ENCODE measurements around the gene MFSD2B.

The MFSD2B gene

GRCh38 chr2:24020244-24020643, 10.4 kb downstream of the MFSD2B start:
- ATAC-seq = no peak

GRCh38 chr2:24021122-24021998, 11.5 kb downstream of the MFSD2B start:
- TF ChIP-seq, protein P1, sequence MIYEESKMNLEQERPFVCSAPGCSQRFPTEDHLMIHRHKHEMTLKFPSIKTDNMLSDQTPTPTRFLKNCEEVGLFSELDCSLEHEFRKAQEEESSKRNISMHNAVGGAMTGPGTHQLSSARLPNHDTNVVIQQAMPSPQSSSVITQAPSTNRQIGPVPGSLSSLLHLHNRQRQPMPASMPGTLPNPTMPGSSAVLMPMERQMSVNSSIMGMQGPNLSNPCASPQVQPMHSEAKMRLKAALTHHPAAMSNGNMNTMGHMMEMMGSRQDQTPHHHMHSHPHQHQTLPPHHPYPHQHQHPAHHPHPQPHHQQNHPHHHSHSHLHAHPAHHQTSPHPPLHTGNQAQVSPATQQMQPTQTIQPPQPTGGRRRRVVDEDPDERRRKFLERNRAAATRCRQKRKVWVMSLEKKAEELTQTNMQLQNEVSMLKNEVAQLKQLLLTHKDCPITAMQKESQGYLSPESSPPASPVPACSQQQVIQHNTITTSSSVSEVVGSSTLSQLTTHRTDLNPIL (CRISPR knock-in tag; IDR thresholded peaks at IDR 0.05; ENCODE audit: low read depth) = no peak
- TF ChIP-seq TSHZ2 (CRISPR knock-in tag; IDR thresholded peaks at IDR 0.05) = no peak
- TF ChIP-seq ESRRG (CRISPR knock-in tag; IDR thresholded peaks at IDR 0.05) = no peak
- TF ChIP-seq CSDC2 (CRISPR knock-in tag; IDR thresholded peaks at IDR 0.05) = no peak
- no peak for TF ChIP-seq ZNF8 (CRISPR knock-in tag; IDR thresholded peaks at IDR 0.05)
- TF ChIP-seq GLIS3 (CRISPR knock-in tag; IDR thresholded peaks at IDR 0.05) = no peak
- TF ChIP-seq TOX (CRISPR knock-in tag; IDR thresholded peaks at IDR 0.05; ENCODE audit: borderline replicate concordance) = no peak
- TF ChIP-seq ARNTL (CRISPR knock-in tag; IDR thresholded peaks at IDR 0.05; ENCODE audit: borderline replicate concordance, low read depth) = no peak
- no peak for TF ChIP-seq CSRNP3 (CRISPR knock-in tag; IDR thresholded peaks at IDR 0.05)
- TF ChIP-seq RARB (CRISPR knock-in tag; IDR thresholded peaks at IDR 0.05) = no peak
- ATAC-seq = peak; percentile 71

More at GRCh38 chr2:24020244-24020643, 10.4 kb downstream of the MFSD2B start:
- TF ChIP-seq ESRRG (CRISPR knock-in tag; IDR thresholded peaks at IDR 0.05) (no peak), ARNTL (CRISPR knock-in tag; IDR thresholded peaks at IDR 0.05; ENCODE audit: borderline replicate concordance, low read depth) (no peak), TOX (CRISPR knock-in tag; IDR thresholded peaks at IDR 0.05; ENCODE audit: borderline replicate concordance) (no peak), CSRNP3 (CRISPR knock-in tag; IDR thresholded peaks at IDR 0.05) (no peak), SNAI2 (CRISPR knock-in tag; IDR thresholded peaks at IDR 0.05) (no peak), ZC3H10 (CRISPR knock-in tag; IDR thresholded peaks at IDR 0.05) (no peak), ZNF565 (CRISPR knock-in tag; conservative IDR thresholded peaks at IDR 0.05; ENCODE audit: low read depth) (no peak), BACH2 (CRISPR knock-in tag; IDR thresholded peaks at IDR 0.05; ENCODE audit: borderline replicate concordance) (no peak), PPARA (CRISPR knock-in tag; IDR thresholded peaks at IDR 0.05; ENCODE audit: borderline replicate concordance) (no peak), RARB (CRISPR knock-in tag; IDR thresholded peaks at IDR 0.05) (no peak), TCF4 (CRISPR knock-in tag; IDR thresholded peaks at IDR 0.05; ENCODE audit: borderline replicate concordance) (no peak), GLIS3 (CRISPR knock-in tag; IDR thresholded peaks at IDR 0.05) (no peak)
- TF ChIP-seq, protein P1 (CRISPR knock-in tag; IDR thresholded peaks at IDR 0.05; ENCODE audit: low read depth) = no peak

DNA sequence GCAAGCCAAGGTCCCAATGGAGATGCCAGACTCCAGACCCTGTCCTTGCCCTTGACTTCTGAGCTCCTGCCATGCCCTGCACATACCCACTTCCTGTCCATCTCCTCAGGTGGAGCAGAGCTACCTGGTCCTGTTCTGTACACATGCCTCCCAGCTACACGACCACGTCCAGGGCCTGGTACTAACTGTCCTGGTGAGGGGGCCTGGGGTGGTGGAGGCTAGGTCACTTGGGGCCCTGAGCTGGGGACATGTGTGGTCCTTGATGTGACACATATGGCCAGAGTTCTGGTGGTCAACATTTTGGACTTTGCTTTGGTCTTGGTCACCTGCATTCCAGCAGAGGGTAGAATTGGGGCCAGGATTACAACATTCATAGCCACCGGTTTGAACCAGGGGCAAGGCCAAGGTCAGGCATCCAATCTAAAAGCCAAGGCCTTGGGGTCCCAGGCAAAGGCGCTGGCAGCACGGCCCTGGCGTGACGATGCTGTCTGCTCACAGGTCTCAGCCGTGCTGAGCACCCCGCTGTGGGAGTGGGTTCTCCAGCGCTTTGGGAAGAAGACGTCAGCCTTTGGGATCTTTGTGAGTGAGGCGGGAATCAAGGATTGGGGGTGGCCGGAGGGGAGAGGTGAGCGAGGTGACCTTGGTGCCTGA, 12.6 kb downstream of the MFSD2B start:
- ATAC-seq = no peak
- TF ChIP-seq GLIS3 (CRISPR knock-in tag; IDR thresholded peaks at IDR 0.05) = no peak
- no peak for TF ChIP-seq ZNF70 (CRISPR knock-in tag; IDR thresholded peaks at IDR 0.05)
- no peak for TF ChIP-seq ISL1 (CRISPR knock-in tag; IDR thresholded peaks at IDR 0.05)
- TF ChIP-seq ZFP30 (CRISPR knock-in tag; IDR thresholded peaks at IDR 0.05) = no peak
- no peak for TF ChIP-seq ZNF8 (CRISPR knock-in tag; IDR thresholded peaks at IDR 0.05)
- TF ChIP-seq PPARA (CRISPR knock-in tag; IDR thresholded peaks at IDR 0.05; ENCODE audit: borderline replicate concordance) = no peak
- no peak for TF ChIP-seq OSR1 (CRISPR knock-in tag; IDR thresholded peaks at IDR 0.05)
- TF ChIP-seq, protein P2, sequence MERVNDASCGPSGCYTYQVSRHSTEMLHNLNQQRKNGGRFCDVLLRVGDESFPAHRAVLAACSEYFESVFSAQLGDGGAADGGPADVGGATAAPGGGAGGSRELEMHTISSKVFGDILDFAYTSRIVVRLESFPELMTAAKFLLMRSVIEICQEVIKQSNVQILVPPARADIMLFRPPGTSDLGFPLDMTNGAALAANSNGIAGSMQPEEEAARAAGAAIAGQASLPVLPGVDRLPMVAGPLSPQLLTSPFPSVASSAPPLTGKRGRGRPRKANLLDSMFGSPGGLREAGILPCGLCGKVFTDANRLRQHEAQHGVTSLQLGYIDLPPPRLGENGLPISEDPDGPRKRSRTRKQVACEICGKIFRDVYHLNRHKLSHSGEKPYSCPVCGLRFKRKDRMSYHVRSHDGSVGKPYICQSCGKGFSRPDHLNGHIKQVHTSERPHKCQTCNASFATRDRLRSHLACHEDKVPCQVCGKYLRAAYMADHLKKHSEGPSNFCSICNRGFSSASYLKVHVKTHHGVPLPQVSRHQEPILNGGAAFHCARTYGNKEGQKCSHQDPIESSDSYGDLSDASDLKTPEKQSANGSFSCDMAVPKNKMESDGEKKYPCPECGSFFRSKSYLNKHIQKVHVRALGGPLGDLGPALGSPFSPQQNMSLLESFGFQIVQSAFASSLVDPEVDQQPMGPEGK (CRISPR knock-in tag; IDR thresholded peaks at IDR 0.05; ENCODE audit: borderline replicate concordance) = no peak
- TF ChIP-seq ESRRG (CRISPR knock-in tag; IDR thresholded peaks at IDR 0.05) = no peak
- no peak for TF ChIP-seq ZFP3 (CRISPR knock-in tag; IDR thresholded peaks at IDR 0.05)
- no peak for TF ChIP-seq CSDC2 (CRISPR knock-in tag; IDR thresholded peaks at IDR 0.05)
- no peak for TF ChIP-seq RARB (CRISPR knock-in tag; IDR thresholded peaks at IDR 0.05)
- no peak for TF ChIP-seq ZC3H10 (CRISPR knock-in tag; IDR thresholded peaks at IDR 0.05)
- no peak for TF ChIP-seq TCF4 (CRISPR knock-in tag; IDR thresholded peaks at IDR 0.05; ENCODE audit: borderline replicate concordance)
- TF ChIP-seq TOX (CRISPR knock-in tag; IDR thresholded peaks at IDR 0.05; ENCODE audit: borderline replicate concordance) = no peak
- no peak for TF ChIP-seq BACH2 (CRISPR knock-in tag; IDR thresholded peaks at IDR 0.05; ENCODE audit: borderline replicate concordance)
- TF ChIP-seq CSRNP3 (CRISPR knock-in tag; IDR thresholded peaks at IDR 0.05) = no peak
- TF ChIP-seq ZNF565 (CRISPR knock-in tag; conservative IDR thresholded peaks at IDR 0.05; ENCODE audit: low read depth) = no peak
- TF ChIP-seq SNAI2 (CRISPR knock-in tag; IDR thresholded peaks at IDR 0.05) = no peak
